ENCODE measurements around the gene LRP1B.

DNA sequence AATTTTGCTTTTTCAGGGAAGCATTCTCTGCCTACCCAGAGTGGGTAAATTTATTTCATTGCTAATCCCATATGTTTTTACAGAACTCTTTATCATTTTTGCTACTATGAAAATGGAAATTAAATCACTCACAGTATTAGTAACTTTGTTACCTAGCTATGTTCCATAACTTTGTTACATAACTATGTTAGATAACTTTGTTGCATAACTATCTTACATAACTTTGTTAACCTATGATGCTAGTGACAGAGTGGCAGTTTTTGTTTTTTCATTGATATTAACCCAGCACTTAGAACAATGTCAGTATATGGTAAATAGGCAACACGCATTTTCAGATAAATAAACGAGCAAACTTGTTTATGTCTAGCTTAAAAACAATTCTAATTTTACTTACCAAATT, 286.6 kb downstream of the LRP1B start:
- no peak for TF ChIP-seq POLR2A (IDR thresholded peaks at IDR 0.05)
- TF ChIP-seq CTCF (IDR thresholded peaks at IDR 0.05): no peak
- no peak for TF ChIP-seq EP300 (IDR thresholded peaks at IDR 0.05)

All from tibial nerve (tissue), 4 donors.